Gastroesophageal sphincter (tissue), 4 donors: ENCODE results near the gene PTPRZ1. TPM values are rescaled to one million over a fixed set of nuclear protein-coding genes. Genes with fewer than 3 reads are reported as not detected.

Source experiments
- ATAC-seq: fragments of 150-250 bp; one replicate; pipeline ENCODE4 v1.9.1; 2016; ENCODE audit warnings: mild to moderate bottlenecking, moderate library complexity
- H3K27ac ChIP-seq, 4 donors: fragments of 200-600 bp; sonication (generic) in 3 of 4; 1 replicate in 3 of 4; 2 replicates in 1 of 4; pipeline ENCODE4 v1.5.1; 2016 to 2019
- H3K27me3 ChIP-seq: fragments of 200-600 bp; sonication (generic); one replicate; pipeline ENCODE4 v1.5.1; 2019
- H3K36me3 ChIP-seq, 2 donors: fragments of 200-600 bp; sonication (generic); one replicate each; pipeline ENCODE4 v1.5.1; 2019; ENCODE audit warnings: control low read depth in 1 of 2
- H3K4me1 ChIP-seq, 3 donors: fragments of 200-600 bp; sonication (generic); 1 replicate in 2 of 3; 2 replicates in 1 of 3; pipeline ENCODE4 v1.5.1; 2016 to 2019; ENCODE audit warnings: control low read depth in 2 of 3
- H3K4me3 ChIP-seq, 2 donors: fragments of 200-600 bp; sonication (generic); one replicate each; pipeline ENCODE4 v1.5.1; 2019; ENCODE audit warnings: mild to moderate bottlenecking in 1 of 2, moderate library complexity in 1 of 2
- H3K9me3 ChIP-seq, 3 donors: fragments of 200-600 bp; sonication (generic); one replicate each; pipeline ENCODE4 v1.5.1; 2017 to 2019; ENCODE audit warnings: control low read depth in 2 of 3
- CTCF ChIP-seq, 4 experiments: fragments of 200-600 bp in 2 of 4; fragments of 450-650 bp in 2 of 4; sonication (generic) in 1 of 4; IDR thresholded peaks; one replicate each; pipeline ENCODE4 v1.5.1; 2017 to 2019; ENCODE audit warnings: antibody characterized with exemption in 4 of 4, mild to moderate bottlenecking in 2 of 4, moderate library complexity in 2 of 4
- EP300 ChIP-seq: sonication (generic); formaldehyde crosslinking; IDR thresholded peaks from one replicate; pipeline ENCODE4 v1.6.1; 2017; ENCODE audit warnings: antibody characterized with exemption, mild to moderate bottlenecking
- POLR2A ChIP-seq, 2 donors: fragments of 450-650 bp; IDR thresholded peaks; one replicate each; pipeline ENCODE4 v1.6.1; 2017; ENCODE audit warnings: antibody characterized with exemption in 2 of 2, mild to moderate bottlenecking in 2 of 2, moderate library complexity in 1 of 2
- POLR2AphosphoS5 ChIP-seq: sonication (generic); formaldehyde crosslinking; IDR thresholded peaks from one replicate; pipeline ENCODE4 v1.6.1; 2017; ENCODE audit warnings: antibody characterized with exemption
- WGBS, 2 donors: methylation state at CpG; one replicate each; pipeline ENCODE4 v1.1.5; 2018; ENCODE audit warnings: low coverage in 1 of 2; 5-methylcytosine and 5-hydroxymethylcytosine counted together
- total RNA-seq, 4 donors: library from RNA; depleted of rRNA; stranded (reverse); fragments of >200 nt; gene quantifications; one replicate each; pipeline ENCODE4 v1.1.0, GENCODE V29; 2016

The PTPRZ1 gene
- total RNA-seq, 4 donors from 2014 or later = 2.6 to 8.4 (median 5.7) TPM

- no peak overlapping the region for H3K4me3 ChIP-seq
- no peaks in the 10 kb centered on the region for H3K36me3 ChIP-seq
- H3K27ac ChIP-seq = no peak overlapping the region
- no peaks in the 10 kb centered on the region for H3K27me3 ChIP-seq
- no peak for ATAC-seq
- H3K4me1 ChIP-seq = no peaks in the 10 kb centered on the region
- H3K9me3 ChIP-seq = no peaks in the 10 kb centered on the region
- no peak for TF ChIP-seq POLR2AphosphoS5
- TF ChIP-seq EP300 = no peak
- TF ChIP-seq POLR2A (IDR thresholded peaks at IDR 0.05) = no peak
- TF ChIP-seq CTCF (IDR thresholded peaks at IDR 0.05) = no peak
Observed at GRCh38 chr7:122063146-122063545, 190.2 kb downstream of the PTPRZ1 start.

GRCh38 chr7:122064971-122065370 lies 192.0 kb downstream of the PTPRZ1 start:
- TF ChIP-seq POLR2AphosphoS5 = no peak
- no peak for TF ChIP-seq EP300
- TF ChIP-seq CTCF (IDR thresholded peaks at IDR 0.05) = no peak
- no peak for TF ChIP-seq POLR2A (IDR thresholded peaks at IDR 0.05)
- no peaks in the 10 kb centered on the region for H3K36me3 ChIP-seq
- ATAC-seq = no peak
- H3K9me3 ChIP-seq = no peaks in the 10 kb centered on the region
- no peaks in the 10 kb centered on the region for H3K4me1 ChIP-seq
- no peak overlapping the region for H3K4me3 ChIP-seq
- WGBS, 2 donors = 72 to 79% methylated on average over 3 to 4 of the region's 4 CpGs
- H3K27me3 ChIP-seq = no peaks in the 10 kb centered on the region
- no peak overlapping the region for H3K27ac ChIP-seq

GRCh38 chr7:122067077-122067476 lies 194.1 kb downstream of the PTPRZ1 start:
- Histone ChIP-seq H3K36me3 (no peaks in the 10 kb centered on the region), H3K4me3 (no peak overlapping the region), H3K9me3 (no peaks in the 10 kb centered on the region), H3K27me3 (no peaks in the 10 kb centered on the region), H3K4me1 (no peaks in the 10 kb centered on the region), H3K27ac (no peak overlapping the region)
- 67% methylated on average over 1 of the region's 1 CpG; no CpG with 5 or more reads in 1 of the 2 donors for WGBS, 2 donors
- no peak for TF ChIP-seq POLR2A (IDR thresholded peaks at IDR 0.05)
- ATAC-seq = no peak

GRCh38 chr7:122068046-122068445 lies 195.1 kb downstream of the PTPRZ1 start:
- no peak overlapping the region for H3K27ac ChIP-seq
- ATAC-seq = no peak
- H3K4me3 ChIP-seq = no peak overlapping the region
- H3K9me3 ChIP-seq = no peaks in the 10 kb centered on the region
- WGBS, 2 donors = 100% methylated on average over 1 of the region's 1 CpG; no CpG with 5 or more reads in 1 of the 2 donors
- H3K36me3 ChIP-seq = no peaks in the 10 kb centered on the region
- TF ChIP-seq CTCF (IDR thresholded peaks at IDR 0.05) = no peak
- no peak for TF ChIP-seq EP300
- no peak for TF ChIP-seq POLR2AphosphoS5
- no peak for TF ChIP-seq POLR2A (IDR thresholded peaks at IDR 0.05)
- H3K27me3 ChIP-seq = no peaks in the 10 kb centered on the region
- no peaks in the 10 kb centered on the region for H3K4me1 ChIP-seq

GRCh38 chr7:122068999-122069398 lies 196.0 kb downstream of the PTPRZ1 start:
- 59 to 73% methylated on average over 3 of the region's 3 CpGs for WGBS, 2 donors
- H3K9me3 ChIP-seq = no peaks in the 10 kb centered on the region
- H3K27me3 ChIP-seq = no peaks in the 10 kb centered on the region
- ATAC-seq = no peak
- TF ChIP-seq POLR2AphosphoS5 (no peak), POLR2A (IDR thresholded peaks at IDR 0.05) (no peak), EP300 (no peak)
- peaks cover 0 to 8% of the 10 kb centered on the region in 2 donors for H3K36me3 ChIP-seq
- no peaks in the 10 kb centered on the region for H3K4me1 ChIP-seq
- H3K4me3 ChIP-seq = no peak overlapping the region
- no peak overlapping the region for H3K27ac ChIP-seq

GRCh38 chr7:122070062-122070461 lies 197.1 kb downstream of the PTPRZ1 start:
- Histone ChIP-seq H3K36me3 (peaks cover 0 to 17% of the 10 kb centered on the region in 2 donors), H3K4me1 (no peaks in the 10 kb centered on the region), H3K27ac (no peak overlapping the region), H3K9me3 (no peaks in the 10 kb centered on the region), H3K27me3 (no peaks in the 10 kb centered on the region), H3K4me3 (no peak overlapping the region)
- TF ChIP-seq CTCF (IDR thresholded peaks at IDR 0.05) = no peak
- TF ChIP-seq POLR2AphosphoS5 = no peak
- no peak for TF ChIP-seq POLR2A (IDR thresholded peaks at IDR 0.05)
- TF ChIP-seq EP300 = no peak
- 36 to 63% methylated on average over 1 of the region's 1 CpG for WGBS, 2 donors
- no peak for ATAC-seq
